Measurements from ENCODE around the gene MTUS2. TPM values are rescaled to one million over a fixed set of nuclear protein-coding genes. Genes with fewer than 3 reads are reported as not detected.
A peak's percentile ranks its signal among the peaks of the same experiment; 100 is the strongest.

The MTUS2 gene
- total RNA-seq, 1 donor from 2014 or later = 0.67 TPM

DNA sequence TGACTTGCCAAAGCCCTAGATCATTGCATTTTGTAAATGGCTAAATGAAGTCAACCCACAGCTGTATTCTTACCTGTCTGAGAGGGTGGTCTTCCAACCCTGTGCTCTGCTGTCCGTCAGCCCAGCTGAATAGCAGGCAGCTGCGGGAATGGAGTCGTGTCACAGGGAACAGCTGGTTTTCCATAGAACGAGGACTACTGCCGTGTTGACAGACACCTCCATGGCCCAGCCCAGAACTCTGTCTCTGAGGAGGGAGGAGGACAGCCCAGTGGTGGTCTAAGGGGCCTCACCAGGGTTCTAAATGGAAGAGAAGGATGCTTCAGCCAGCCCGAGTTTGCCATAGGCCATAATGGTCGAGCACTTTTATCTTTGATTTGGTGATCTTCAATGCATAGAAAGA, 664.7 kb downstream of the MTUS2 start:
- no peak overlapping the region for H3K27ac Mint-ChIP-seq
- DNase-seq (ENCODE audit: low spot score) = no peak
- H3F3A ChIP-seq (ENCODE audit: low read depth) = peaks cover 14% of the 10 kb centered on the region

DNA sequence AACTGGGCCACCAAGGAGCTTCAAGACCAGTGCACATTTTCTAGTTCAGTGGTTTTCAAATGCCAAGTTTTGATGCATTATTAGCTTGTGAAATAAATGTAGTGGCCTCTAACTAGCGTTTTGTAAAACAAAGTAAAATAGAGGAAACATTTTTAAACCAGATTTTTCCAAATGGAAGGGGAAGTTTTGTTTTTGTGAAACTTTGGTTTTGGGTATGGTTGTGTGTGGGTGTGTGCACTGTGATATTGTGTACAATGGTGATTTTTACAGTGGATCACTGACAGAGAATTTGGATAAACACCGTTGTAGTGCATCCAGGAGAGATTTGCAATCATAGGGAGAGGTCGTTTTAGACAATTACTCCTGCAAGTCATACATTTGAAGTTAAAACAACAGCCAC, 666.4 kb downstream of the MTUS2 start:
- Mint-ChIP-seq H3K36me3 (no peaks in the 10 kb centered on the region), H3K27me3 (ENCODE audit: insufficient read depth, low read depth) (peaks cover 3% of the 10 kb centered on the region), H3K4me1 (peaks cover 30% of the 10 kb centered on the region), H3K27ac (no peak overlapping the region), H3K4me3 (peak overlapping the region; percentile 30), H3K9me3 (peaks cover 2% of the 10 kb centered on the region)
- Histone ChIP-seq H4K20me1 (ENCODE audit: low read depth) (no peaks in the 10 kb centered on the region), H3K79me2 (ENCODE audit: low read depth) (no peaks in the 10 kb centered on the region), H2AFZ (replicated peaks) (no peak overlapping the region), H3F3A (ENCODE audit: low read depth) (peaks cover 14% of the 10 kb centered on the region), H3K36me3 (no peaks in the 10 kb centered on the region), H3K27ac (no peak overlapping the region), H3K27me3 (no peaks in the 10 kb centered on the region), H3K9me3 (ENCODE audit: low read depth) (no peaks in the 10 kb centered on the region), H3K9ac (no peak overlapping the region), H3K4me3 (no peak overlapping the region), H3K4me1 (peaks cover 22% of the 10 kb centered on the region), H3K4me2 (no peak overlapping the region)
- no peak for DNase-seq (ENCODE audit: low spot score)
- no peak for TF ChIP-seq EZH2 (IDR thresholded peaks at IDR 0.05)
- TF ChIP-seq EZH2phosphoT487 (IDR thresholded peaks at IDR 0.05) = no peak
- TF ChIP-seq, protein P1, sequence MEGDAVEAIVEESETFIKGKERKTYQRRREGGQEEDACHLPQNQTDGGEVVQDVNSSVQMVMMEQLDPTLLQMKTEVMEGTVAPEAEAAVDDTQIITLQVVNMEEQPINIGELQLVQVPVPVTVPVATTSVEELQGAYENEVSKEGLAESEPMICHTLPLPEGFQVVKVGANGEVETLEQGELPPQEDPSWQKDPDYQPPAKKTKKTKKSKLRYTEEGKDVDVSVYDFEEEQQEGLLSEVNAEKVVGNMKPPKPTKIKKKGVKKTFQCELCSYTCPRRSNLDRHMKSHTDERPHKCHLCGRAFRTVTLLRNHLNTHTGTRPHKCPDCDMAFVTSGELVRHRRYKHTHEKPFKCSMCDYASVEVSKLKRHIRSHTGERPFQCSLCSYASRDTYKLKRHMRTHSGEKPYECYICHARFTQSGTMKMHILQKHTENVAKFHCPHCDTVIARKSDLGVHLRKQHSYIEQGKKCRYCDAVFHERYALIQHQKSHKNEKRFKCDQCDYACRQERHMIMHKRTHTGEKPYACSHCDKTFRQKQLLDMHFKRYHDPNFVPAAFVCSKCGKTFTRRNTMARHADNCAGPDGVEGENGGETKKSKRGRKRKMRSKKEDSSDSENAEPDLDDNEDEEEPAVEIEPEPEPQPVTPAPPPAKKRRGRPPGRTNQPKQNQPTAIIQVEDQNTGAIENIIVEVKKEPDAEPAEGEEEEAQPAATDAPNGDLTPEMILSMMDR (IDR thresholded peaks at IDR 0.05) = no peak

More for the DNA sequence above, 664.7 kb downstream of the MTUS2 start:
- TF ChIP-seq EZH2 (IDR thresholded peaks at IDR 0.05) = no peak
- TF ChIP-seq EZH2phosphoT487 (IDR thresholded peaks at IDR 0.05) = no peak
- TF ChIP-seq, protein P1 (IDR thresholded peaks at IDR 0.05) = no peak
- Histone ChIP-seq H2AFZ (replicated peaks) (no peak overlapping the region), H3K79me2 (ENCODE audit: low read depth) (no peaks in the 10 kb centered on the region), H3K4me2 (peak overlapping the region; percentile 41), H4K20me1 (ENCODE audit: low read depth) (no peaks in the 10 kb centered on the region), H3K9ac (no peak overlapping the region), H3K4me3 (no peak overlapping the region), H3K4me1 (peaks cover 22% of the 10 kb centered on the region), H3K9me3 (ENCODE audit: low read depth) (no peaks in the 10 kb centered on the region), H3K36me3 (no peaks in the 10 kb centered on the region), H3K27ac (no peak overlapping the region), H3K27me3 (no peaks in the 10 kb centered on the region)
- Mint-ChIP-seq H3K4me3 (no peak overlapping the region), H3K36me3 (no peaks in the 10 kb centered on the region), H3K4me1 (peaks cover 32% of the 10 kb centered on the region), H3K9me3 (peaks cover 2% of the 10 kb centered on the region), H3K27me3 (ENCODE audit: insufficient read depth, low read depth) (peaks cover 7% of the 10 kb centered on the region)

DNA sequence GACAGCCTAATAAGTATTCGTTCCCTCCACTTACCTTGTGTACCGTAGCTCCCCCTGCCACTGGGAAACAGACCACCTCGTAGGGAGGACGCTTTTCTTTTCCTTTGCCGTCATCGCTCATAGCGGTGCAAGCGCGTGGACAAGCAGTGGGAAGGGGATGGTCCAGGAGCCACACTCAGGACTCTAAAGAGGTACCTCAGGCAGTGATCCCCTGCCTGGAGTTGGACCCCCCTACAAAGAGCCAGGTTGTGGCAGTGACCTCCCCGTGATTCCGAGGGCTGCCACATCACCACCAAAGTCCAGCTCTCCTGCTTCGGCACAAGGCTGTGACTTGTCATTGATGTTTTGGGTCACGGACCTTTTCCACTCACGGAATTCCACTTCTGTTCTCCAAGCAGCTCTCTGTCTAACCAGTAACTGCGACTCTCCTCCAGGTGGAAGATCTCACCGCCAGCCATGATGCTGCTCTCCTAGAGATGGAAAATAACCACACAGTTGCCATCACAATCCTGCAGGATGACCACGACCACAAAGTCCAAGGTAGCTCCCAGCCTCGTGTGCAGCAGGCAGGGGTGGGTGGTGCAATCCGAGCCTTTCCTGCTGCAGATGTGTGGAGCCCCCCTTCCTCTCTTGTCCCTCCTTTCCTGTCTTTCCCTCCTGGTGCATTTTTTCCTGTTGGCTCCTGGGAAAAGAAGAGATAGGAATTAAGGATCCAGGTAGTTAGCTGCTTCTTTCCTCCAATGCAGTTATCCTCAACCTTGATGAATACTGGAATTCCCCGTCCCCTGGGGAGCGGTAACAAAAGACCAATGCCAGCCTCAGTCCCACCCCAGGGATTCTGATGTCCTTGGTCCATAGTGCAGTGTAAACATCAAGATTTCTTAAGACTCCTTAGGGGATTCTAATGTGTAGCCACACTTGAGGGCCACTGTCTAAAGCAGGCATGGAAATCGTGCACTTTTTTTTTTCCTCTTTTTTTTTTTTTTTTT, 667.6 kb downstream of the MTUS2 start:
- Histone ChIP-seq H3K4me3 (no peak overlapping the region), H3K36me3 (no peaks in the 10 kb centered on the region), H3F3A (ENCODE audit: low read depth) (peaks cover 14% of the 10 kb centered on the region), H3K27me3 (no peaks in the 10 kb centered on the region), H3K4me1 (peaks cover 22% of the 10 kb centered on the region), H3K79me2 (ENCODE audit: low read depth) (no peaks in the 10 kb centered on the region), H2AFZ (replicated peaks) (no peak overlapping the region), H4K20me1 (ENCODE audit: low read depth) (no peaks in the 10 kb centered on the region), H3K27ac (no peak overlapping the region), H3K4me2 (no peak overlapping the region), H3K9me3 (ENCODE audit: low read depth) (no peaks in the 10 kb centered on the region), H3K9ac (no peak overlapping the region)
- Mint-ChIP-seq H3K36me3 (no peaks in the 10 kb centered on the region), H3K4me1 (peaks cover 30% of the 10 kb centered on the region), H3K9me3 (peaks cover 2% of the 10 kb centered on the region), H3K27me3 (ENCODE audit: insufficient read depth, low read depth) (peaks cover 3% of the 10 kb centered on the region), H3K27ac (no peak overlapping the region), H3K4me3 (no peak overlapping the region)
- DNase-seq (ENCODE audit: low spot score) = no peak
- TF ChIP-seq EZH2phosphoT487 (IDR thresholded peaks at IDR 0.05) = no peak
- TF ChIP-seq, protein P1 (IDR thresholded peaks at IDR 0.05) = no peak
- no peak for TF ChIP-seq EZH2 (IDR thresholded peaks at IDR 0.05)

All from neural progenitor cell (in vitro differentiated cells).